Glomerular endothelial cell (primary cell): ENCODE measurements around the gene TMEM59. TPM values are rescaled to one million over a fixed set of nuclear protein-coding genes. Genes with fewer than 3 reads are reported as not detected.
"Not testable (repeated sequence)": the region's sequence is repeated elsewhere in the genome, so short reads cannot be mapped to it uniquely, and the experiment has no call there.

Experiments
- DNase-seq: peaks from one replicate; pipeline ENCODE4 v3.0.0-alpha.2; 2011; ENCODE audit warnings: low read depth, low spot score; ENCODE audit errors: extremely low read depth
- total RNA-seq: library from RNA; depleted of rRNA; stranded (reverse); fragments of >200 nt; gene quantifications from 2 replicates; pipeline ENCODE4 v1.2.3, GENCODE V29; 2015

TMEM59 gene
- total RNA-seq, 1 donor from 2014 or later, result 185 TPM

- no peak for DNase-seq
These were observed 887 bp upstream of the TMEM59 start for GRCh38 chr1:54053745-54054437.

DNA sequence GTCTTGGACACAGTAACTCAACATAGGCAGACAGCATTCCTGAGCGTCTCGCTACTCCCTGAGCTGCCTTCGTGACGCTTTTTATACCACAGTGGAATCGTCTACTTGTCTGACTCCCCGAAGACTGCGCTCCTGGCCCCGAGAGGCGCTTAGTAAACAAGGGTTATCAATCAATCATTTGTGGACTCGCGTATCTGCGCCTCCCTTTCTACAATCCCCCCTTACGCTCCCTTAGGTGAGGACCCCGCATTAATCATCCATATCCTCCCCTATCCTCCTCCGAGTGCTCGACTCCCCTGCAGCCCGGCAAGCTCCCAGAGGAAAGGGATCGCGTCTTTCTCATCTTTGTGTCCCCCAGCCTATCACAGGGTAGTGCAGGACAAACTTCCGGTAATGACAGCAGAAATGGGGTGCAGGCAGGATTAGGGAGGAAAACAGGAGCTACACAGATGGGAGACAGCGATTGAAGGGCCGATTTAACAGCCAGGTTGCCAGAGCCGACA, 522 bp downstream of the TMEM59 start:
- no peak for DNase-seq

- DNase-seq, result no peak
These were observed 1.0 kb downstream of the TMEM59 start for GRCh38 chr1:54051933-54052430.

DNA sequence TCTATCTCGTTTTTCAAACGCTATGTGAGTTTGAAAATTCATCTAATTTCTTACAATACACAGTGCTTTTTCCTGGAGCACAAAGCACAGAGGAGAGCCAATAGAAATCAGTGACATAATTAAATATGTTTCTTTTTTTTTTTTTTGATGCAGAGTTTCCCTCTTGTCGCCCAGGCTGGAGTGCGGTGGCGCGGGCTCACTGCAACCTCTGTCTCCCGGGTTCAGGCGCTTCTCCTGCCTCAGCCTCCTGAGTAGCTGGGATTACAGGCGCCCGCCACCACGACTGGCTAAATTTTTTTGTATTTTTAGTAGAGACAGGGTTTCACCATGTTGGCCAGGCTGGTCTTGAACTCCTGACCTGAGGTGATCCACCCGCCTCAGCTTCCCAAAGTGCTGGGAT, 2.6 kb downstream of the TMEM59 start:
- DNase-seq, result not testable (repeated sequence)

DNA sequence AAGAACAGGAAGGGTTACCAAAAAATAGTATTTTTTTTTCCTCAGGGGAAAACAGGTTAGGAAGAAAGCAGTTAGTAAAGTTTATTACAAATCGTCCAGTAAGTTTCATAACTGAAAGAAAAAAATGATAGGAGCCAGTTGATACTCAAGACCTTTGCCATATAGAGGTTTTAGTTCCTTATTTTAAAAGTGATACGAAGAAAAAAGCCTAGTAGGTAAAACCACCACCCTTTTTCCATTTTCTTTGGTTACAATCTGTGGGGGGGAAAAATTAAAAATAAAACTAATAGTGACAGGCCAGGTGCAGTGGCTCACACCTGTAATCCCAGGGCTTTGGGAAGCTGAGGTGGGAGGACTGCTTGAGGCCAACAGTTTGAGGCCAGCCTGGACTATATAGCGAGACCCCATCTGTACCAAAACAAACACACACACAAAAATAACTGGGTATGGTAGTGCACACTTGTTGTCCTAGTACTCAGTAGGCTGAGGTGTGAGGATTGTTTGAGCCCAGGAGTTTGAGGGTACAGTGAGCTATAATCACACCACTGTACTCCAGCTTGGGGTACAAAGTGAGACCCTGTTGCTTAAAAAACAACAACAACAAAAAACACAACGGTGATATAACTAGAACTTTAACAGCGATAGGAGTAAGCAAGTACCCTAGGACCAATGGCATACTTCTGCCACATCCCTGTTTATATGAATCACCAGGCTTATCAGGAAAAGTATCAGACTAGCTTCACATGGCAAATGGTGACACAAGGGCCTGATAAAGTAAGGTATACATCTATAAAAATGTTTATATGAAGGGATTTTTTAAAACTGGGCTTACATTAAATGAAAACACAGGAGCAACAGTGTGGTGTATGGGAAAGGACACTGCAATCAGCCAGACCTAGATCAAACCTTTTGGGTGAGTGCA, 5.4 kb downstream of the TMEM59 start:
- no peak for DNase-seq

GRCh38 chr1:54046671-54047383, 6.2 kb downstream of the TMEM59 start:
- no peak for DNase-seq

DNA sequence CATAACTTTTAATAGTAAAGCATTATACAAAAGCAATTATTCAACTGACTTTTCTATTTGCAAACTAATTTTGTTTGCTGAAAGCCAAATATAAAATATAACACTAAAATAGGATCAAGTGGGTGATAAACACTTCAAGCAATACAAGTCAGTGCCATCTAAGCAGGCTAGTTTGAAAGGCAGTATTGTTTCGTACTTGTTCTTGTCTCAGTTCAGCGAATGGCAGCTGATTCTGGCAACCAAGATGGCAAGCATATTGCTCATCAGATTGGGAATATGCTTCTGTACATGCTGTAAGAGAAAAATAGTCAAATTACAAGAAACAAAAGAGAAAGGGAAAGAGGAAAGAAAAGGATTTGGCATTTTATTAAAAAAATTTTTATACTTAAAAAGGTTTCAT, 7.5 kb downstream of the TMEM59 start:
- DNase-seq, result no peak

DNA sequence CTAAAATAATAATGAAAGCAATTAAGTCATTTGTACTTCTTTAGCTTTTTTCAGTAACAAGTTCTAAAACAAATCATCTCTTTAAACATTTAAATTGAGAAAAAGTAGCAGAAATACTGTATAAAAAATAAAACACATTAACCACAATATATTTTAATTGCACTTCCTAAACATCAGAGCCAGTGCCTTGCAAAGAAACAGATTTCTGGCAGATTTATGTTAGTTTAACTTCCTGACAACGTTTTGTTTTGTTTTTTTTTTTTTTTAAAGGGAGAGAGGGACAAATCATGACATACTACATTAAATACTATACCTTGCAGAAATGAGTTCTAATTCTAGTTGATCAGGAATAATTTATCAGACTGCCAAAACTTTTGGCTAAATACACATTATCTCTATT, 11.2 kb downstream of the TMEM59 start:
- DNase-seq, result no peak

DNA sequence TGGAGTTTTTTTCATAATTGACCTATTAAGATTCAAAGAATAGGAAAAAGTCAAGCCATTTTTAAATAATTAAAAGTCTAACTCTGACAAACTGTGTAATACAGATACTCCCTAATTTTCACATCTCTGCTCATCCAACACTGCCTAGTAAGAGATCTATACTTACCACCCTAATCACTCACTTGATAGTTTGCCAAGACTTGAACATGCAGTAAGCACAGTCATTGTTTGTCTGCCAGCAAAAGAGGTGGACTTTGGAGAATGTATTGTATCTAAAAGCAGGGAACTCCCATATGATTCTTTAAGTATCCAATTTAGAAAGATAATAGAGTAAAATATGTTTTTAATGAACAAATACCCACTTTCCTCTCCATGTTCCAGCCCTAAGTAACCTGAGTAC, 15.5 kb downstream of the TMEM59 start:
- DNase-seq, result no peak

- DNase-seq, result no peak
These were observed 24.4 kb downstream of the TMEM59 start for GRCh38 chr1:54028306-54029251.

DNA sequence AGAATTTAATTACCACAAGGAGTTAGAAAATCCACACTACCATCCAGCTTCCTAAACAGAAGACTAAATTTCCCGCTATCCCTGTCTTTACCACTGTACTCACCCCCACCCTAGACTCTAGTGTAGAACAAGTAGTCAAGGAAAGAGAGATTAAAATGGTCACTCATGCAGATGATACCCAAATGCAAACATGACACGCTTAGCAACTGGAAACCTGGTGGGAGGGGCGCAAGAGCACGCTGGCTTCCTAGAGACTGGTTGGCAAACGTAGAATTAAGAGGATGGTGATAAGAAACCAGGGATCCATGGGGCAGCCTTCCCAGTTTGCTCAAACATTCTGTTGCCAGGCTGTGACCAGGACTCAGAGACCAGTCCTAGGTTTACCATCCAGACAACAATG, 25.2 kb downstream of the TMEM59 start:
- no peak for DNase-seq

GRCh38 chr1:54024811-54025210, 28.2 kb downstream of the TMEM59 start:
- not testable (repeated sequence) for DNase-seq

- DNase-seq, result no peak
These were observed 28.6 kb downstream of the TMEM59 start for GRCh38 chr1:54024358-54024757.

DNA sequence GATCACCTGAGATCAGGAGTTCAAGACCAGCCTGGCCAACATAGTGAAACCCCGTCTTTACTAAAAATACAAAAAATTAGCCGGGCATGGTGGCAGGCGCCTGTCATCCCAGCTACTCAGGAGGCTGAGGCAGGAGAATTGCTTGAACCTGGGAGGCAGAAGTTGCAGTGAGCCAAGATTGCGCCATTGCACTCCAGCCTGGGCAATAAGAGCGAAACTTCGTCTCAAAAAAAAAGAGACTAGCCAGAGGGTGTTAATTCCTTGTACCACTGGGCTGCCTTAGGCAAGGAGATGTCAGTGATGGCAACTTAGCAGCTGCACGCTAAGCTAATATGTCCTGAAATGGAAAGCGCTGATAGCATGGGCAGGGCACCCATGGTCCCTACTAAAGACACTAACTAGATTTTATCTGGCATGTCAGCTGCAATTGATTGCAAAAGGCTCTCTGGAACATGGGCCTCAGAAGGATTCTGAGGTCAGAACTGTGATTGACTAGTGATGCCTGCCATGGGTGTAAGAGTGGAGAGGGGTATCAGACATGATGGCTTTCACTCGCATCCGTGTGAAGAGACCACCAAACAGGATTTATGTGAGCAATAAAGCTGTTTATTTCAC, 33.3 kb downstream of the TMEM59 start:
- not testable (repeated sequence) for DNase-seq

GRCh38 chr1:54018635-54019034, 34.4 kb downstream of the TMEM59 start:
- no peak for DNase-seq

GRCh38 chr1:54017979-54018378, 35.0 kb downstream of the TMEM59 start, which contains the start of gene LDLRAD1:
TSS of gene LDLRAD1 (minus strand) at chr1:54018186. CDS start at chr1:54018112, 74 bp downstream.
- DNase-seq, result no peak

GRCh38 chr1:54016343-54017282, 36.4 kb downstream of the TMEM59 start:
- DNase-seq, result no peak

DNA sequence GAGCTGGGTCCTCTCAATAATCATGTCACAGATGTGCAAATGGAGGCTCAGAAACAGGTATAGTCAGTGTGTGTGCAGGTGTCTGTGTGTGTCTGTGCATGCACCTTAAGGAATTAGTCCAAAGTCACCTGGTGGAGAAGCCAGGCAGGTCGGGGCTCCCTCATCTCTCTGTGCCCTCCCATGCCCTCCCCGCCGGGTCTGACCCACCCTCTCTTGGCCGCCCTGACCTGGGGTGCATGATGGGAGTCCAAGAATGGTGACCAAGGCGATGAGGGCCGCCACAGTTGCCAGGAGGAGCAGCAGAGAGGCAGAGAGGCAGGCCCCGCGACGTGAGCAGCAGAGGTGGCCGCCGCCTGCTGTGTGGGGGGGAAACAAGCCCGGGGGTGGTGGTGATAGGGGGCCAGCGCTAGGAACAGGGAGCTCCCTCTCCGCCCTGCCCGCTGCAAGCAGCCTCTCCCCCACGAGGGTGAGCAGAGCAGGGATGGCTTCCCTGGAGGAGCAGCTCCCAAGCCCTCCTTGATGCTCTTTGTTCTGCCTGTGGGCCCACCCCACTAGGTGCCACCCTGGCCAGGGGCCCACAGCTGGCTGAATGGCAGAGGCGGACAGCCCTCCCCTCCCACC, 38.9 kb downstream of the TMEM59 start:
- DNase-seq, result no peak
